Measurements from ENCODE around the gene SLC39A11.
"Not testable (repeated sequence)": the region's sequence is repeated elsewhere in the genome, so short reads cannot be mapped to it uniquely, and the experiment has no call there.

The SLC39A11 gene

GRCh38 chr17:73005360-73005759 is 87.1 kb downstream of the SLC39A11 start:
- no peaks in the 10 kb centered on the region for H3K27me3 Mint-ChIP-seq
- no peak overlapping the region for H3K27ac Mint-ChIP-seq
- no peaks in the 10 kb centered on the region for H3K4me1 Mint-ChIP-seq (ENCODE audit: low read depth)
- no peak overlapping the region for H3K4me3 Mint-ChIP-seq
- H3K36me3 Mint-ChIP-seq (ENCODE audit: low read depth): peaks cover 5% of the 10 kb centered on the region
- no peak for DNase-seq
- no peaks in the 10 kb centered on the region for H3K9me3 Mint-ChIP-seq

- no peak for DNase-seq
- H3K9me3 Mint-ChIP-seq: no peaks in the 10 kb centered on the region
- H3K27me3 Mint-ChIP-seq: no peaks in the 10 kb centered on the region
- H3K4me3 Mint-ChIP-seq: no peak overlapping the region
- H3K36me3 Mint-ChIP-seq (ENCODE audit: low read depth): peaks cover 5% of the 10 kb centered on the region
- H3K27ac Mint-ChIP-seq: no peak overlapping the region
- no peaks in the 10 kb centered on the region for H3K4me1 Mint-ChIP-seq (ENCODE audit: low read depth)
Observed at GRCh38 chr17:73003487-73003886, 89.0 kb downstream of the SLC39A11 start.

GRCh38 chr17:73000832-73001231 is 91.7 kb downstream of the SLC39A11 start:
- DNase-seq: no peak
- H3K4me3 Mint-ChIP-seq: no peak overlapping the region
- peaks cover 2% of the 10 kb centered on the region for H3K9me3 Mint-ChIP-seq
- no peaks in the 10 kb centered on the region for H3K4me1 Mint-ChIP-seq (ENCODE audit: low read depth)
- no peaks in the 10 kb centered on the region for H3K27me3 Mint-ChIP-seq
- H3K27ac Mint-ChIP-seq: no peak overlapping the region
- H3K36me3 Mint-ChIP-seq (ENCODE audit: low read depth): peaks cover 12% of the 10 kb centered on the region

- H3K4me3 Mint-ChIP-seq; H3K36me3 Mint-ChIP-seq (ENCODE audit: low read depth); H3K4me1 Mint-ChIP-seq (ENCODE audit: low read depth); H3K27me3 Mint-ChIP-seq; H3K9me3 Mint-ChIP-seq; DNase-seq; H3K27ac Mint-ChIP-seq: not testable (repeated sequence)
Observed at GRCh38 chr17:72999474-72999873, 93.0 kb downstream of the SLC39A11 start.

GRCh38 chr17:72998343-72998742 is 94.1 kb downstream of the SLC39A11 start:
- Mint-ChIP-seq H3K9me3 (peaks cover 5% of the 10 kb centered on the region), H3K27ac (no peak overlapping the region), H3K36me3 (ENCODE audit: low read depth) (peaks cover 7% of the 10 kb centered on the region), H3K27me3 (no peaks in the 10 kb centered on the region), H3K4me3 (no peak overlapping the region), H3K4me1 (ENCODE audit: low read depth) (peaks cover 4% of the 10 kb centered on the region)
- no peak for DNase-seq

GRCh38 chr17:72997559-72997958 is 94.9 kb downstream of the SLC39A11 start:
- peaks cover 5% of the 10 kb centered on the region for H3K9me3 Mint-ChIP-seq
- DNase-seq: no peak
- H3K4me3 Mint-ChIP-seq: no peak overlapping the region
- peaks cover 7% of the 10 kb centered on the region for H3K36me3 Mint-ChIP-seq (ENCODE audit: low read depth)
- H3K4me1 Mint-ChIP-seq (ENCODE audit: low read depth): peaks cover 12% of the 10 kb centered on the region
- H3K27ac Mint-ChIP-seq: no peak overlapping the region
- H3K27me3 Mint-ChIP-seq: no peaks in the 10 kb centered on the region

- peaks cover 7% of the 10 kb centered on the region for H3K36me3 Mint-ChIP-seq (ENCODE audit: low read depth)
- DNase-seq: no peak
- H3K4me3 Mint-ChIP-seq: no peak overlapping the region
- H3K27ac Mint-ChIP-seq: no peak overlapping the region
- peaks cover 5% of the 10 kb centered on the region for H3K9me3 Mint-ChIP-seq
- peaks cover 18% of the 10 kb centered on the region for H3K4me1 Mint-ChIP-seq (ENCODE audit: low read depth)
- no peaks in the 10 kb centered on the region for H3K27me3 Mint-ChIP-seq
Observed at GRCh38 chr17:72996791-72997190, 95.7 kb downstream of the SLC39A11 start.

GRCh38 chr17:72995008-72995656 is 97.4 kb downstream of the SLC39A11 start:
- Mint-ChIP-seq H3K27ac (peak overlapping the region; percentile 1), H3K9me3 (peaks cover 5% of the 10 kb centered on the region), H3K27me3 (no peaks in the 10 kb centered on the region), H3K4me1 (ENCODE audit: low read depth) (peaks cover 20% of the 10 kb centered on the region), H3K4me3 (no peak overlapping the region), H3K36me3 (ENCODE audit: low read depth) (peaks cover 7% of the 10 kb centered on the region)
- DNase-seq: no peak

GRCh38 chr17:72992783-72993467 is 99.6 kb downstream of the SLC39A11 start:
- not testable (repeated sequence) for H3K36me3 Mint-ChIP-seq (ENCODE audit: low read depth); H3K9me3 Mint-ChIP-seq; H3K27me3 Mint-ChIP-seq
- Mint-ChIP-seq H3K4me1 (ENCODE audit: low read depth) (peaks cover 25% of the 10 kb centered on the region), H3K4me3 (peak overlapping the region; percentile 21), H3K27ac (peak overlapping the region; percentile 72)
- peak; percentile 36 for DNase-seq

GRCh38 chr17:72991651-72992050 is 100.8 kb downstream of the SLC39A11 start:
- Mint-ChIP-seq H3K4me3 (no peak overlapping the region), H3K27ac (no peak overlapping the region), H3K9me3 (peaks cover 5% of the 10 kb centered on the region), H3K27me3 (no peaks in the 10 kb centered on the region), H3K4me1 (ENCODE audit: low read depth) (peaks cover 25% of the 10 kb centered on the region), H3K36me3 (ENCODE audit: low read depth) (peaks cover 3% of the 10 kb centered on the region)
- DNase-seq: no peak

- no peak for DNase-seq
- no peak overlapping the region for H3K4me3 Mint-ChIP-seq
- H3K36me3 Mint-ChIP-seq (ENCODE audit: low read depth): no peaks in the 10 kb centered on the region
- H3K27ac Mint-ChIP-seq: no peak overlapping the region
- H3K4me1 Mint-ChIP-seq (ENCODE audit: low read depth): peaks cover 26% of the 10 kb centered on the region
- no peaks in the 10 kb centered on the region for H3K9me3 Mint-ChIP-seq
- H3K27me3 Mint-ChIP-seq: no peaks in the 10 kb centered on the region
Observed at GRCh38 chr17:72989074-72989610, 103.3 kb downstream of the SLC39A11 start.

- H3K4me1 Mint-ChIP-seq (ENCODE audit: low read depth): peaks cover 23% of the 10 kb centered on the region
- H3K4me3 Mint-ChIP-seq: no peak overlapping the region
- no peaks in the 10 kb centered on the region for H3K9me3 Mint-ChIP-seq
- DNase-seq: no peak
- H3K36me3 Mint-ChIP-seq (ENCODE audit: low read depth): no peaks in the 10 kb centered on the region
- no peak overlapping the region for H3K27ac Mint-ChIP-seq
- H3K27me3 Mint-ChIP-seq: no peaks in the 10 kb centered on the region
Observed at GRCh38 chr17:72988451-72988850, 104.0 kb downstream of the SLC39A11 start.

- no peak for DNase-seq
- Mint-ChIP-seq H3K4me3 (no peak overlapping the region), H3K36me3 (ENCODE audit: low read depth) (no peaks in the 10 kb centered on the region), H3K27me3 (no peaks in the 10 kb centered on the region), H3K27ac (no peak overlapping the region), H3K4me1 (ENCODE audit: low read depth) (peaks cover 11% of the 10 kb centered on the region), H3K9me3 (no peaks in the 10 kb centered on the region)
Observed at GRCh38 chr17:72987166-72987565, 105.3 kb downstream of the SLC39A11 start.

GRCh38 chr17:72985882-72986720 is 106.4 kb downstream of the SLC39A11 start:
- DNase-seq: peak; percentile 51
- Mint-ChIP-seq H3K4me1 (ENCODE audit: low read depth) (peaks cover 6% of the 10 kb centered on the region), H3K36me3 (ENCODE audit: low read depth) (no peaks in the 10 kb centered on the region), H3K4me3 (no peak overlapping the region), H3K27ac (no peak overlapping the region), H3K27me3 (no peaks in the 10 kb centered on the region), H3K9me3 (no peaks in the 10 kb centered on the region)
